ENCODE data around the gene SHQ1.
"Not testable (repeated sequence)": the region's sequence is repeated elsewhere in the genome, so short reads cannot be mapped to it uniquely, and the experiment has no call there.

The SHQ1 gene

GRCh38 chr3:72744330-72744729 lies 103.9 kb downstream of the SHQ1 start:
- H3K4me3 ChIP-seq, result no peak overlapping the region
- H3K27ac ChIP-seq, result no peak overlapping the region
- TF ChIP-seq CTCF (IDR thresholded peaks at IDR 0.05), result no peak
- DNase-seq (ENCODE audit: low spot score), result no peak

GRCh38 chr3:72739531-72740466 lies 108.4 kb downstream of the SHQ1 start:
- no peak for TF ChIP-seq CTCF (IDR thresholded peaks at IDR 0.05)
- Histone ChIP-seq H3K27ac (no peak overlapping the region), H3K4me3 (peak overlapping the region; percentile 68)
- no peak for DNase-seq (ENCODE audit: low spot score)

- no peak for TF ChIP-seq CTCF (IDR thresholded peaks at IDR 0.05)
- Histone ChIP-seq H3K27ac (no peak overlapping the region), H3K4me3 (peak overlapping the region; percentile 68)
- no peak for DNase-seq (ENCODE audit: low spot score)
These were observed 109.3 kb downstream of the SHQ1 start for GRCh38 chr3:72738752-72739530.

GRCh38 chr3:72735072-72735471 lies 113.2 kb downstream of the SHQ1 start:
- H3K4me3 ChIP-seq; H3K27ac ChIP-seq; DNase-seq (ENCODE audit: low spot score): not testable (repeated sequence)

GRCh38 chr3:72733676-72734075 lies 114.6 kb downstream of the SHQ1 start:
- H3K27ac ChIP-seq, result no peak overlapping the region
- DNase-seq (ENCODE audit: low spot score), result no peak
- TF ChIP-seq CTCF (IDR thresholded peaks at IDR 0.05), result no peak
- no peak overlapping the region for H3K4me3 ChIP-seq

GRCh38 chr3:72732666-72733345 lies 115.4 kb downstream of the SHQ1 start:
- not testable (repeated sequence) for DNase-seq (ENCODE audit: low spot score); H3K4me3 ChIP-seq; H3K27ac ChIP-seq

- H3K4me3 ChIP-seq, result no peak overlapping the region
- TF ChIP-seq CTCF (IDR thresholded peaks at IDR 0.05), result no peak
- H3K27ac ChIP-seq, result no peak overlapping the region
- no peak for DNase-seq (ENCODE audit: low spot score)
These were observed 119.2 kb downstream of the SHQ1 start for GRCh38 chr3:72728958-72729467.

Data from coronary artery (tissue), 2 donors.